Activated CD4-positive, alpha-beta memory T cell treated with anti-CD3 and anti-CD28 coated beads for 36 hours (primary cell): Measurements from ENCODE around the gene VSTM2L. TPM values are rescaled to one million over a fixed set of nuclear protein-coding genes. Genes with fewer than 3 reads are reported as not detected.

Experiments used
- CTCF ChIA-PET: fragments of 350-600 bp; sonication (Branson Sonifier 250); formaldehyde crosslinking; loops from one replicate; lab custom pipeline; 2021; ENCODE audit warnings: antibody characterized with exemption, inconsistent platforms; lab: Charles Lee
- POLR2A ChIA-PET: fragments of 350-600 bp; sonication (Branson Sonifier 250); formaldehyde crosslinking; loops from one replicate; lab custom pipeline; 2021; ENCODE audit warnings: antibody characterized with exemption; lab: Charles Lee
- DNase-seq: peaks from one replicate; pipeline ENCODE4 v3.0.0-alpha.2; 2020
- H3K27ac Mint-ChIP-seq: one replicate; pipeline ENCODE4 v1.8.0; 2021; ENCODE audit warnings: mixed read lengths
- H3K27me3 Mint-ChIP-seq: one replicate; pipeline ENCODE4 v1.8.0; 2021; ENCODE audit warnings: mixed read lengths
- H3K36me3 Mint-ChIP-seq: one replicate; pipeline ENCODE4 v1.8.0; 2021; ENCODE audit warnings: mixed read lengths
- H3K4me1 Mint-ChIP-seq: one replicate; pipeline ENCODE4 v1.8.0; 2021; ENCODE audit warnings: low read depth, mixed read lengths
- H3K4me3 Mint-ChIP-seq: one replicate; pipeline ENCODE4 v1.8.0; 2021; ENCODE audit warnings: mild to moderate bottlenecking, mixed read lengths
- H3K9me3 Mint-ChIP-seq: one replicate; pipeline ENCODE4 v1.8.0; 2021; ENCODE audit warnings: mixed read lengths
- intact Hi-C: fragments of 100-400 bp; cut with micrococcal nuclease; formaldehyde crosslinking; loops from one replicate; pipeline ENCODE4 v1.15.1; 2023
- total RNA-seq, 2 experiments: library from RNA; stranded (reverse); gene quantifications; one replicate each; pipeline ENCODE4 v1.2.3, GENCODE V29; 2021

The VSTM2L gene
- total RNA-seq, 2 experiments from 2014 or later = not detected

DNA sequence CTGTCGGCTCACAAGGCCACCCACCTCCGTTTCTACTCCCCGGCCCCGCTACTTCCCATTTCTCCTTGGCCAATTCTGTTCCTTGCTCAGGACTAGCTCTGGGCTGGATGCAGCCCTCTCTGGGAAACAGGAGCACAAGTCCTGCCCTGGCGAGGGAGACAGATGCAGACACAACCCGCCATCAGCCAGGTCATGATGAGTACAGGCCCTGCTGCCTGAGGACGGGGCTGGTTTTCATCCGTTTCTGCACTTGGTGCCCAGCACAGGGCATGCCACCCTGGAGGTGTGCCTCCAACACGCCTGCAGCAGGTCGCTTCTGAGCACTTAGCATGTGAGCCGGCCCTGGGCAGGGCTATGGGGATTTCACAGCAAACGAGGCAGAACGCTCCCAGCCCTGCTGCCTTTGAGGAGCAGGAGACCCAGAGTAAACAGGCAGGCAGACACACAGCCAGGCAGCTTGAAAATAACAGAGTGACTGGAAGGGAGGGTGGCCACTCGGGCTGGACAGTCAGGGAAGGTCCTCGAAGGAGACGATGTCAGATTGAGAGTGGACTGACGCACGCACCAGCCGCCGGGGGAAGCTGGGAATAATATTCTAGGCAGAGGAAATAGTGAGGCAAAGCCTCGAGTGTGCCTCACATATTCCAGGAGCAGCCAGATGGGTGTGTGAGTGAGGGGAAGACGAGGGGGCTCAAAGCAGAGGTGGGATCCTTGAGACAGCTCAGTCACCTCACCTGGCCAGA, 21.2 kb upstream of the VSTM2L start:
- H3K27ac Mint-ChIP-seq = no peak overlapping the region

DNA sequence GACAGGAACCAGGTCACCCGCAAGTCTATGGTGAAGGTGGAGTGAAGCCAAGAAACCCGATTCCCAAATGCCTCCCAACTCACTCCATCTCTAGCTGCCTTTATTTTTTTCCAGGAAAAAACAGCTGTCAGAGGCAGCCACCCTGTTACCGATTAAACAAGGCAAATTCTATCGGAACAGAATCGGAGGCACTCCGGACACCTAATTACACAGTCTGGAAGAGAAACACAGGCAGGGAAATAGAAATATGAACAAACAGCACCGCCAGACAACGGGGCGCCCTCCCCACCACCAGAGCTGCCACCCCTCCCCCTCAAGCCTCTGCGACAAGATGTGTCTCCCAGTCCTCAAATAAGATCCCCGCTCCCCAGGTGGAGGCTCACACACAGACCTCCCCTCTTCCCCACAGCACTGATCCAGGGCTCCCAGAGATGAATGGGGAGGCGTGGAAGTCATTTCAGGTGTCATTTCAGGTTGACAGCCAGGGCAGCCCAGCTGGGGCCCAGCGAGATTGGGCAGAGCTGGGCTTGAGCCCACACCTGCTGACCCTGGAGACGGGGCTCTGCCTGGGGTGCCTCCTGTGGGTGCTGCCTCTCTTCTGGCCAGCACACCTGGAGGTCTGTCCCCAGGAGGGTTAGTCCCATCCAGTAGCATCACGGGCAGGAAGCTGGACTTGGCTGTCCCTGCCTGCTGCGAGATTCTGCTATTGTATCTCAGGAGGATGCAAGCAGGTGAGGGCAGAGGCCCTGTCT, 19.8 kb upstream of the VSTM2L start:
- H3K27ac Mint-ChIP-seq = no peak overlapping the region
- H3K4me3 Mint-ChIP-seq = no peak overlapping the region
- H3K4me1 Mint-ChIP-seq = no peaks in the 10 kb centered on the region
- ChIA-PET CTCF (interaction anchor here (1.3 kb wide), 1 partner anchor 7 kb away, joined by 3 read pairs; no protein-coding TSS in a partner anchor), POLR2A (no interaction called here)
- no peak for DNase-seq
- intact Hi-C loops = no loop called here
- no peaks in the 10 kb centered on the region for H3K9me3 Mint-ChIP-seq
- H3K27me3 Mint-ChIP-seq = no peaks in the 10 kb centered on the region
- H3K36me3 Mint-ChIP-seq = no peaks in the 10 kb centered on the region

More for the DNA sequence above, 21.2 kb upstream of the VSTM2L start:
- H3K4me3 Mint-ChIP-seq = no peak overlapping the region
- no peaks in the 10 kb centered on the region for H3K4me1 Mint-ChIP-seq
- intact Hi-C loops = no loop called here
- DNase-seq = no peak
- no peaks in the 10 kb centered on the region for H3K27me3 Mint-ChIP-seq
- H3K9me3 Mint-ChIP-seq = no peaks in the 10 kb centered on the region
- ChIA-PET POLR2A (no interaction called here), CTCF (interaction anchor here (1.3 kb wide), 1 partner anchor 9 kb away, joined by 3 read pairs; no protein-coding TSS in a partner anchor)
- H3K36me3 Mint-ChIP-seq = no peaks in the 10 kb centered on the region

DNA sequence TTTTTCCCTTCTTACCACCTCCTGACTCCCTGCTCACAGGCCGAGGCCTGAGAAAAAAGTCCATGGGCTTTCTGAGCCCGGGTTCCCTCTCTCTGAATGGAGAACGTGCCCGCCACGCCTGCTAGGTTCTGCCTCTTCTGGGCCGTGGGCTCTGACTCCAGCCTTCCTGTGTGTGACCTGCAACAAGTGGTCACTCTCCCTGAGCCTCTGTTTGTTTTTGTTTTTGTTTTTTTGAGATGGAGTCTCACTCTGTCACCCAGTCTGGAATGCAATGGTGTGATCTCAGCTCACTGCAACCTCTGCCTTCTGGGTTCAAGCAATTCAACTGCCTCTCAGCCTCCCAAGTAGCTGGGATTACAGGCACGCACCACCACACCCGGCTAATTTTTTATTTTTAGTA, 17.9 kb upstream of the VSTM2L start:
- Mint-ChIP-seq H3K27ac (no peak overlapping the region), H3K9me3 (no peaks in the 10 kb centered on the region), H3K4me1 (no peaks in the 10 kb centered on the region), H3K4me3 (no peak overlapping the region), H3K36me3 (no peaks in the 10 kb centered on the region), H3K27me3 (no peaks in the 10 kb centered on the region)
- ChIA-PET CTCF (interaction anchor here (1.0 kb wide), 1 partner anchor 13 kb away, joined by 3 read pairs; no protein-coding TSS in a partner anchor), POLR2A (no interaction called here)
- no peak for DNase-seq
- intact Hi-C loops = no loop called here

- no peak for DNase-seq
- Mint-ChIP-seq H3K9me3 (no peaks in the 10 kb centered on the region), H3K36me3 (no peaks in the 10 kb centered on the region), H3K27ac (no peak overlapping the region), H3K4me1 (no peaks in the 10 kb centered on the region), H3K27me3 (no peaks in the 10 kb centered on the region), H3K4me3 (no peak overlapping the region)
- ChIA-PET CTCF (no interaction called here), POLR2A (no interaction called here)
- intact Hi-C loops = no loop called here
Observed at GRCh38 chr20:37885593-37886503, 17.1 kb upstream of the VSTM2L start.

DNA sequence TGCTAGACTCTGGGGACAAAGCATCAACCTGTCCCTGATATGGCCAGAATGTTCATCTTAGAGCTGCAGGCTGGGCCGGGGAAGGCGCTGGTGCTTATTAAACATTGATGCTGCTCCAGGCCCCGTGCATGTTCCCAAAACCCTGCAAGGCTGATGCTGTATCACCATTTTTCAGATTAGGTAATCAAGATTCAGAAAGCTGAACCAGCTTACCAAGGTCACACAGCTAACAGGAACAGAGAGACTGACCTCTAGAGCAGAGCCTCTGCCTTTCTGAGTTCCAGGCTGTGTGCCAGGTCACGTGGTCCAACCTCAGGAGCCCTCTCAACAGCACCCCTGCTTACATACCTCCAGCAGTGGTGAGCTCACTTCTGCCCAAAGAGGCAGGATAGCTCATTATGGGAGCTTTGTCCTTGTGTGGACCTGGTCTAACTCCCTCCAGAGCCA, 16.1 kb upstream of the VSTM2L start:
- Mint-ChIP-seq H3K4me3 (no peak overlapping the region), H3K27me3 (no peaks in the 10 kb centered on the region), H3K4me1 (no peaks in the 10 kb centered on the region), H3K36me3 (no peaks in the 10 kb centered on the region), H3K27ac (no peak overlapping the region), H3K9me3 (no peaks in the 10 kb centered on the region)
- CTCF ChIA-PET = no interaction called here
- POLR2A ChIA-PET = no interaction called here
- DNase-seq = no peak
- intact Hi-C loops = no loop called here

- Mint-ChIP-seq H3K4me3 (no peak overlapping the region), H3K4me1 (no peaks in the 10 kb centered on the region), H3K9me3 (no peaks in the 10 kb centered on the region), H3K36me3 (no peaks in the 10 kb centered on the region), H3K27me3 (no peaks in the 10 kb centered on the region), H3K27ac (no peak overlapping the region)
- DNase-seq = no peak
- ChIA-PET CTCF (no interaction called here), POLR2A (no interaction called here)
- intact Hi-C loops = no loop called here
Observed at GRCh38 chr20:37888641-37889040, 14.3 kb upstream of the VSTM2L start.

DNA sequence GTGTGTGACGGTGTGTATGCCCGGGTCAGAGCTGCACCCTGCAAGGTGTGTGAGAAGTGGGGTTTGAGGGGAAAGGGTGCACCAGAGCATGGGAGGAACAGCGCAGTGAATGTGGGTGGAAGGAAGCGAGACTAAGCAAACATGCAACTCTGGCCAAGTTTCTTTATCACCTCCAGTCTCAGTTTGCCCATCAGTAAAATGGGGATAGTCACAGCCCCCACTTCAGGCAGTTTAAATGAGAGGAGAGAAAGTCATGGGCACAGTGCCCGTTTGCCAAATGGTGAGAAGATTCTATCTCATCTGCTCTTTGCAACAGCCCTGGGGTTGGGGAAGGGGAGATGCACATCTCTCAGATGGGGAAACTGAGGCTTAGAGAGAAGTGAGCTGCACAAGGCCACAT, 12.8 kb upstream of the VSTM2L start:
- Mint-ChIP-seq H3K27ac (no peak overlapping the region), H3K27me3 (no peaks in the 10 kb centered on the region), H3K36me3 (no peaks in the 10 kb centered on the region), H3K9me3 (no peaks in the 10 kb centered on the region), H3K4me1 (no peaks in the 10 kb centered on the region), H3K4me3 (no peak overlapping the region)
- intact Hi-C loops = loop anchor here (10.0 kb wide), 1 partner anchor 335 kb away; no protein-coding TSS in a partner anchor
- CTCF ChIA-PET = interaction anchor here (1.0 kb wide), 1 partner anchor 8 kb away, joined by 3 read pairs; no protein-coding TSS in a partner anchor
- POLR2A ChIA-PET = no interaction called here
- DNase-seq = no peak

DNA sequence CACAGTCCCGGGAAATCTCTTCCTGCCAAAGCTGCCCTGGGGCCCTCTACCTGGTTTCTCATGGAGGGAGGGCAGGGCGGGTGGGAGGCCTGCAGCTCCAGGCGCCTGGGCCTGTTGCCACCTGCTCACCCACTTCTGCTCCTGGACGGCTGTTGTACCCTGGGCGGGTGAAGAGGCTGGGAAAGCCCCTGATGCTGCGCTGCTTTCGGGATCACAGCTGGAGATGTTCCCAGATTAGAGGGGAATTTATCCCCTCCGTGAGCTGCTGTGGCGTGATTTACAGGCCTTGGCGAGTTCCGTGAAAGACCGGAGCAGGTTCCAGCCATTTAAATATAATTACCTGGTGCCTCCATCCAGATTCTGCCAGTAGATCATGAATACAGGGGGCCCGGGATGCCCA, 12.3 kb upstream of the VSTM2L start:
- Mint-ChIP-seq H3K4me3 (no peak overlapping the region), H3K4me1 (no peaks in the 10 kb centered on the region), H3K27me3 (no peaks in the 10 kb centered on the region), H3K36me3 (no peaks in the 10 kb centered on the region), H3K9me3 (no peaks in the 10 kb centered on the region), H3K27ac (no peak overlapping the region)
- POLR2A ChIA-PET = no interaction called here
- CTCF ChIA-PET = interaction anchor here (1.0 kb wide), 1 partner anchor 8 kb away, joined by 3 read pairs; no protein-coding TSS in a partner anchor
- intact Hi-C loops = loop anchor here (10.0 kb wide), 1 partner anchor 334 kb away; no protein-coding TSS in a partner anchor
- no peak for DNase-seq

DNA sequence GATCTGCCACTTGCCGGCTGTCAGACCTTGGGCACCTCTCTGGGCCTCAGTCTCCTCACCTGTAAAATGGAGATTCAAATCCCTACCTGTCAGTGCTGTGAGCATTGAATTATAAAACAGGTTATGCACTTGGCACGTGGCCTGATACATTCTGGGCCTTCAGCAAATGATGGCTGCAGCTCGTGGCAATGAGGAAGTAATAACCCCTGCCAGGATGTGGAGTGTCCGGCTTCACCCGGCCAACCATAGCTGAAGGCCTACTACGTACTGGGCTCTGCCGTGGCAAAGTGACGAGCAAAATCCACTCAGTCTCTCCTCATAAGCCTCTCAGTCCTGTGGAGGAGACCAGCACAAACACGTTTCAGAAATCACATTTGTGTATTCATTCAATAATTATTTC, 10.9 kb upstream of the VSTM2L start:
- no peak overlapping the region for H3K4me3 Mint-ChIP-seq
- H3K36me3 Mint-ChIP-seq = no peaks in the 10 kb centered on the region
- no peaks in the 10 kb centered on the region for H3K9me3 Mint-ChIP-seq
- H3K4me1 Mint-ChIP-seq = no peaks in the 10 kb centered on the region
- ChIA-PET CTCF (no interaction called here), POLR2A (no interaction called here)
- DNase-seq = no peak
- H3K27ac Mint-ChIP-seq = no peak overlapping the region
- no peaks in the 10 kb centered on the region for H3K27me3 Mint-ChIP-seq
- intact Hi-C loops = loop anchor here (10.0 kb wide), 1 partner anchor 333 kb away; no protein-coding TSS in a partner anchor

- POLR2A ChIA-PET = no interaction called here
- intact Hi-C loops = loop anchor here (10.0 kb wide), 1 partner anchor 331 kb away; no protein-coding TSS in a partner anchor
- no peak overlapping the region for H3K4me3 Mint-ChIP-seq
- no peak overlapping the region for H3K27ac Mint-ChIP-seq
- CTCF ChIA-PET = interaction anchor here (0.8 kb wide), 1 partner anchor 278 kb away, joined by 3 read pairs; no protein-coding TSS in a partner anchor
- no peaks in the 10 kb centered on the region for H3K9me3 Mint-ChIP-seq
- H3K36me3 Mint-ChIP-seq = no peaks in the 10 kb centered on the region
- H3K27me3 Mint-ChIP-seq = no peaks in the 10 kb centered on the region
- peaks cover 3% of the 10 kb centered on the region for H3K4me1 Mint-ChIP-seq
- no peak for DNase-seq
Observed at GRCh38 chr20:37893566-37894241, 9.2 kb upstream of the VSTM2L start.

GRCh38 chr20:37894454-37894853, 8.5 kb upstream of the VSTM2L start:
- no peaks in the 10 kb centered on the region for H3K36me3 Mint-ChIP-seq
- CTCF ChIA-PET = no interaction called here
- intact Hi-C loops = loop anchor here (10.0 kb wide), 1 partner anchor 330 kb away; no protein-coding TSS in a partner anchor
- no peaks in the 10 kb centered on the region for H3K9me3 Mint-ChIP-seq
- H3K4me3 Mint-ChIP-seq = no peak overlapping the region
- peaks cover 3% of the 10 kb centered on the region for H3K4me1 Mint-ChIP-seq
- H3K27ac Mint-ChIP-seq = no peak overlapping the region
- DNase-seq = no peak
- POLR2A ChIA-PET = no interaction called here
- H3K27me3 Mint-ChIP-seq = peaks cover 4% of the 10 kb centered on the region
